Measurements from ENCODE around the gene C16orf74.

C16orf74 gene

GRCh38 chr16:85673529-85674417 is 77.1 kb downstream of the C16orf74 start:
- no peak for DNase-seq (ENCODE audit: low read depth in 2 of 2)

- no peak for DNase-seq (ENCODE audit: low read depth in 2 of 2)
These were observed 80.1 kb downstream of the C16orf74 start for GRCh38 chr16:85670840-85671239.

DNA sequence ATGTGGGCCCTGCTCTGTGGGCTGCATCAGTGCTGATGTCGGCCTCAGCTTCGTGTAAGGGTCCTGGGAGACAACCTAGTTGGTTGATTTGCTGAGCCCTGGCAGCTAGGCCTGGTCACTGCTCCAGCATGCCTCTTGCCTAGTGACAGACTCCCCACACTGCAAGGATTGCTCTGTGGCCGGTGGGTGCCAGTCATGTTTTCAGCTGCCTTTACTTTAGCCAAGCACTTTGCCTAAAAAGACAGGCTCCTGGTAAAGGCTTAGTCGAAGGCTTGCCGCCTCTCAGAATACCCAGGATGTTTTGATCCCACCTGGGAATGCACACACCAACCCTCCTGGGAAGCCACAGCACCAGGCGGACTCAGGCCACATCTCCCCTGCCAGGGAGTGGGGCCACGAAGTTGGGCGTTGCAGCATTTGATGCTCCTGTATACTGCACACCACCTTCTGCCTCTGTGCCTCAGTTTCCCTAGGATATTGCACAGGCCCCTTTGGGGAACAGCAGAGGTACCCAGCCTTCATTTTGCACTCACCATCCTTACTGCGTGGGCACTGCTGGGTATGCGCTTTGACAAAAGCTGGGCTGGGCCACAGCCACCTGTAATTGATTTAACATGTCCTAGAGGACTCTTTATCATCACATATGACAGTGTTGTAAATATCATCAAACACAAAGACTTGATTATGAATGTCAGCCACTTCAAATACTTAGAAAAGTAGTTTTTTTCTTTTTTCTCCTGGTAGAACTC is 82.0 kb downstream of the C16orf74 start:
- no peak for DNase-seq (ENCODE audit: low read depth in 2 of 2)

DNA sequence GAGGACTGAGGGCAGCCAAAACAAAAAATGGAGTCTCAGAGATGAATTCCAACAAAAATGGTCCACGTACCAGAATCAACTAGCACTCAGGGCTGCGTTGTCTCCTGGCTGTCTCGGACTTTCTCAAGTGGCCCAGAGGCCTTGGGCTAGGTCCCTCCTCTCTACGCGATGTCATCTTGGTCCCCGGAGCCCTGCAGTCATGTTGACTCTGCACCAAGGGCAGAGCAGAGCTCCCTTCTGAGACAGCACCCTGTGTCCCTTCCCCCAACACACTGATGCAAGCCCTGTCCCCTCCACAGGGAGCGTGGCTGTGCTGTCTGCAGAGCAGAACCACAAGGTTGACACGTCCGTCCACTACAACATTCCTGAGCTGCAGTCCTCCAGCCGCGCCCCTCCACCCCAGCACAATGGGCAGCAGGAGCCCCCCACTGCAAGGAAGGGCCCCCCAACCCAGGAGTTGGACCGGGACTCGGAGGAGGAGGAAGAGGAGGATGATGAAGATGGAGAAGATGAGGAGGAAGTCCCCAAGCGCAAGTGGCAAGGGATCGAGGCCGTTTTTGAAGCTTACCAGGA is 83.0 kb downstream of the C16orf74 start:
- no peak for DNase-seq (ENCODE audit: low read depth in 2 of 2)

GRCh38 chr16:85667261-85667660 is 83.6 kb downstream of the C16orf74 start:
- no peak for DNase-seq (ENCODE audit: low read depth in 2 of 2)

DNA sequence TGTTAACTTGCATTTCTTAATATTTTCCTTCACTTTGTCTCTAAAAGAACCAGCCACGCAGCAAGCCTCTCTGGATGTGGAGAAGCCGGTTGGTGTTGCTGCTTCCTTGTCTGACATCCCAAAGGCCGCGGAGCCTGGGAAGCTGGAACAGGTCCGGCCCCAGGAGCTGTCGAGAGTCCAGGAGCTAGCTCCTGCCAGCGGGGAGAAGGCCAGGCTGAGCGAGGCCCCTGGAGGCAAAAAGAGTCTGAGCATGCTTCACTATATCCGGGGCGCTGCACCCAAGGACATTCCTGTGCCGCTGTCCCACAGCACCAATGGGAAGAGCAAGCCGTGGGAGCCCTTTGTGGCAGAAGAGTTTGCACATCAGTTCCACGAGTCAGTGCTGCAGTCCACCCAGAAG is 85.0 kb downstream of the C16orf74 start:
- no peak for DNase-seq (ENCODE audit: low read depth in 2 of 2)

DNA sequence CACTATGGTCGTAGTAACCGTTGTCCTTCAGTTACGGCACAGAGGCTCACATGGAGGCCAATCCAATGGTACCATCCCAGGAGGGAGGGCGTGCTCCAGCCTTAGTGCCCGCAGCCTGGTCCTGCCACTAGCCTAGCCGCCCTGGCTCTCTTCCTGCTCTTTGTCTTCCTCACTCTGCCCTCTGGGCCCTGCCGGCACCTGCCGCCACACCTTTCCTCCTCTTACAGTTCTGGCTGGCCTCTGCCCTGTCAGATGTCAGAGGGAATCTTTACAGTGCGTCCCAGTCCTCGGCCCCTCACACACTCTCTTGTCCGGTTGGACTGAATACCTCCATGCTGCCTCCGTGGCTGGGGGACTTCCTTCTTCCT is 85.5 kb downstream of the C16orf74 start:
- no peak for DNase-seq (ENCODE audit: low read depth in 2 of 2)

GRCh38 chr16:85664580-85665372 is 86.1 kb downstream of the C16orf74 start:
- DNase-seq (ENCODE audit: low read depth in 2 of 2), result no peak

DNA sequence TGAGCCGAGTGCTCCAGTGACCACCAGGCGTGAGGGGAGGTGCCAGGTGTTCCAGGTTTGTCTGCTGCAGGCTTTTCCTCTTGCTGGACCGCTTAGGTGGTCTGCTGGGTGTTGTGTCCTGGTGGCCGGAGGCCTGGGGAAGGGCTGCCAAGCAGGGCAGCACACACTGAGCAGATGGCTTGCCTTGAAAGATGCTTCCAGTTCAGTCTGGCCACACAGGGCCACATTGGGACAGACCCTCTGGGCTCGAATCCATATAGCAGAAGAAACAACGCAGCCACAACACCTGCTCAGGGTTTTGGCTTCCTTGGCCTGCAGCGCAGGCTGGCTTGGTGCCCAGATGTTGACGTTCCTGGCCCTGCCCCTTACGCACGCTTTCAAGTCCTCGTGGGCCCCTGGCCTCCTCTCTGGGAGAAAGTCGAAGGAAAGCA is 87.0 kb downstream of the C16orf74 start:
- no peak for DNase-seq (ENCODE audit: low read depth in 2 of 2)

GRCh38 chr16:85662976-85663830 is 87.7 kb downstream of the C16orf74 start:
- DNase-seq (ENCODE audit: low read depth in 2 of 2), result no peak

DNA sequence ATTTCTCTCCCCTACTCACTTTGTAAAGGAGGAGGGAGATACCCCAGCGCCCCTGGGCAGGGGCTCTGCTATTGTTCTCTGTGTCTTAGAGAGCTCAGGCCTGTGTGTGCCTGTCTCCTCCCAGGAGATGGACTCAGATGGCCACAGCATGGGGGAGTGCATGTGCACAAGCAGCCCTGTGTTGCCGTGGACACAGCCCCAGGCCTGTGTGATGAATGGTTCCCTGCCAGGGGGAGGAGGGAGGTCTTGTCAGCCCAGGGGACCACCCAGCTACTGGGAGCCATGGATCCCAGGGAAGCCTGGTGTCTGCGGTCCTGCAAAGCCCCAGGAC is 88.4 kb downstream of the C16orf74 start:
- no peak for DNase-seq (ENCODE audit: low read depth in 2 of 2)

DNA sequence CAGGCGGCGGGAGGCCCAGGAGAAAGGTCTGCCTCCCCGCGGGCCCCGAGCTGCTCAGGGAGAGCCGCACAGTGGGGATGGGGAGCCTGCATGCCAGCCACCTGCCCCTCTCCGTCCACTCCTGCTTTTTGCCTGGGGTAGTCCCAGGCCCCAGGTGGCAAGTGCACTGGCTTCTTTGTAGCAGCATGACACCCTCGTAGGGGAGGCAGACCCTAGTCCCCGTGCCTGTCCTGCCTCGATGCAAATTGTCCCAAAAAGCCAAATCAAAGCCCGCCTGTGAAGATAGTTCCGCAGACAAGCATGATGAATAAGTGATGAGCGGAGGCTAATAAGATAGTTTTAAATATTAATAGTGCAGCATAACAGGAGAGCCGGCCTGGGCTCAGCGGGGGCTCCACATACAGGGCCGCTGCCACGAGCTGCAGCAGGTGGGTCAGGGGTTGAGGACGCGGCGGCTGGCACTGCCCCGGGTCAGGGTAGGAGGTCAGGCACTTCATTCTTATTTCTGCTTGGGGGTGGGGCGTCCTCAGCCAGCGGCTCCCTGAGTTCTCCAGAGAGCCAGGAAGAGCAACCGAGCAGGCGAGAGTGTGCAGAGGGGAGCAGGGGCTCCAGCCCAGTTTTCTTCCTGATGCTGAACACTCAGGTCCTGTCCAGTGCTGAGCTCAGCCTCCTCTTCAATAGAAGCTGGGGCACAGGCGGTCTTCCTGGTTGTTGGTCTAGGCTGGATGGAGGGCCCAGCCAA is 89.0 kb downstream of the C16orf74 start:
- no peak for DNase-seq (ENCODE audit: low read depth in 2 of 2)

DNA sequence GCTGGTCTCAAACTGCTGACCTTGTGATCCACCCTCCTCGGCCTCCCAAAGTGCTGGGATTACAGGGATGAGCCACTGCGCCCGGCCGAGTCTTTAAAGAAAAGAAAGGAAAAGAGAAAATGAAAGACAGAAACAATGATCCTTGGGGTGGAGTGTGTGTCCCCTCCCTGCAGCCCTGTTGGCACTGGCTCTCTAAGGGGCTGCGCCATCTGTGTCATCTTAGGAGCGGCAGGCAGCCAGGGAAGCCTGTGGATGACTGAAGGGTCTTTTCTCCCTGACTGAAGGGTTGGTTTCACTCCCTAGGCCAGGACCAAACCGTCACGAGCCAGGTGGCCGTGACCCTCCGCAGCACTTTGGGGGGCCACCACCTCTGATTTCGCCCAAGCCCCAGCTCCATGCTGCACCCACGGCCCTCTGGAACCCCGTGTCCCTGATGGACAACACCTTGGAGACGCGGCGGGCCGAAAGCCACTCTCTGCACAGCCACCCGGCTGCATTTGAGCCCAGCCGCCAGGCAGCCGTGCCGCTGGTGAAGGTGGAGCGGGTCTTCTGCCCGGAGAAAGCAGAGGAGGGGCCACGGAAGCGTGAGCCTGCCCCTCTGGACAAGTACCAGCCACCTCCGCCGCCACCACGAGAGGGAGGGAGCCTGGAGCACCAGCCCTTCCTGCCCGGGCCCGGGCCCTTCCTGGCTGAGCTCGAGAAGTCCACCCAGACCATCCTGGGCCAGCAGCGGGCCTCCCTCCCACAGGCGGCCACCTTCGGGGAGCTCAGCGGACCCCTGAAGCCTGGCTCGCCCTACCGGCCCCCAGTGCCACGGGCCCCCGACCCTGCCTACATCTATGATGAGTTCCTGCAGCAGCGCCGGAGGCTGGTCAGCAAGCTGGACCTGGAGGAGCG is 89.8 kb downstream of the C16orf74 start:
- DNase-seq (ENCODE audit: low read depth in 2 of 2), result no peak

DNA sequence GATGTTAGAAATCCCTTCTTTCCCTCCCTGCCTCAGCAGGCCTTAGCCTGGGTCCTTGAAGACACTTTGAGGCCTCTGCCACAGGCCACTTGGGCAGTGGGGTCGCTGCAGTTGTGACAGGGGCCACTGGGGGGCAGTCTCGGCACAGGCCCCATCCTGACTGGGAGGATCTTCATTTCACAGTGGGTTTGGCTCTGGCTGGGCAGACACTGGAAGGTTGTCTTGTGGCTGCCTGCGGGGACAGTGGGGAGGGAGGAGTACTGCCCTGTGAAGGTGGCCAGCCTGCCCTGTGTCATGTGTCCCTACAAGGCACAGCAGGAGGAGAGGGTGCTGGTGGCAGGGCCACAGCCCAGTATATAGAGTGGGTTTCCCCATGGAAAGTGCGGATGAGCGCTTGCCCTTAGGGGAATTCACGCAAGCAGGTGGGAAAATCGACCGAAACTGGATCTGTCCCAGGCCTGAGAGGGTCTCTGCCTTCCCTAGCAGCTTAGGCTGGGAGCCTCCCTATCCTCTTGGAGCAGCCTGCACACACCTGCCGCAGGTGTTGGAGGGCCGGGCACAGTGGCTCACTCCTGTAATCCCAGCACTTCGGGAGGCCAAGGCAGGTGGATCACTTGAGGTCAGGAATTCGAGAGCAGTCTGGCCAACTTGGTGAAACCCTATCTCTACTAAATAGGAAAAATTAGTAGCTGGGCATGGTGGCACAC is 90.9 kb downstream of the C16orf74 start:
- DNase-seq (ENCODE audit: low read depth in 2 of 2), result peak; percentile 39 to 64

DNA sequence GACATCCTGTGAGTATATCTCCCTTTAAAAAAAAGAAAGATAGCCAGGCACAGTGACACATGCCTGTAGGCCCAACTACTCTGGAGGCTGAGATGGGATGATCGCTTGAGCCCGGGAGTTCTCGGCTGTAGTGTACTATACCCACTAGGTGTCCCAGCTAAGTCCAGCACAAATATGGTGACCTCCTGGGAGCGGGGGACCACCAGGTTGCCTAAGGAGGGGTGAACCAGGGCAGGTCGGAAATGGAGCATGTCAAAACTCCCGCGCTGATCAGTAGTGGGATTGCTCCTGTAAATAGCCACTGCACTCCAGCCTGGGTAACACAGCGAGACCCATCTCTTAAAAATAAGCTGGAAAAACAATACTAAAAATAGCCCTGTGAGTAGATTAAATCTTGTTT is 91.6 kb downstream of the C16orf74 start:
- DNase-seq (ENCODE audit: low read depth in 2 of 2), result no peak

DNA sequence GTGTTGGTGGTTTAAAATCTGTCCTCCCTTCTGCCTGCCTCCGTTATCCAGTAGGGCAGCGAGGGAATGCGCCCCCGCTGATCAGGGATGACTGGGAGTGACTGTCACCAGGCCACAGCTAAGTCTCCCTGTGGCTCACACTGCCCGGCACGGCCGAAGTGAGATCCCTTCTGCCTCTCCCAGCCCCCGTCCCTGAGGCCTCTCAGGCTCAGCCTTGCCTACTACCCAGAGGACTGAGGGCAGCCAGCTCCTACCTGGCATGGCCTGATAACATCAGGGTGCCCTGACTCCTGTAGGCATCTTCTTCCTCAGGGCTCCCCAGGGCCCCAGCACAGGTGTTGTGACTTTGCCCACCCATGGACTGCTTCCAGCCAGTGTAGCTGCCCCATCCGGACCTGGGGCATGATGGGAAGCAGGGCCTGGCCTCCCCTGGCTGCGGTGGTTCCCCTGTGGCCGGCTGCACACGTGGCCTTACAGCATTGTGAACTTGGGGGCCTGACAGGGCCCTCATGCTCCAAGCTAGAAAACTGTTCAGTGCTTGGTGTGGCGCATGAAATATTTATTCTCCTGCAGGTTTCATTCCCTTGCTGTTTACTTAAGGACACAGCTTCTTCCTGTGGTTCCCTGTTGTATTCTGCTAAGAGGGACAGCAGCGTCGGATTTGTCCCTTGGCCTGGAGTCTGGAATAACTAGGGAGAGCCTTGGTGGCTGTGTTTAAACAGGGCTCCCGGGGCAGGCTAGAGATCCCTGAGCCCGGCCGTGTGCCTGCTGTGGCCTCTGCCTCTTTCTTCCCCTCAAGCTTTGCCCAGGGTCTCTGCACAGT is 92.2 kb downstream of the C16orf74 start:
- no peak for DNase-seq (ENCODE audit: low read depth in 2 of 2)

GRCh38 chr16:85657996-85658395 is 92.9 kb downstream of the C16orf74 start:
- no peak for DNase-seq (ENCODE audit: low read depth in 2 of 2)
